Skeletal muscle satellite cell (primary cell): ENCODE data around the gene SKIDA1.

Source experiments
- H3K27me3 ChIP-seq: 2 replicates; pipeline ENCODE4 v1.7.0; 2013; ENCODE audit warnings: low read length; ENCODE audit not compliant: control insufficient read depth, insufficient read depth
- H3K36me3 ChIP-seq: 2 replicates; pipeline ENCODE4 v1.7.0; 2013; ENCODE audit warnings: mild to moderate bottlenecking, control low read depth, low read length; ENCODE audit not compliant: insufficient read depth
- H3K4me1 ChIP-seq: 2 replicates; pipeline ENCODE4 v1.7.0; 2013; ENCODE audit warnings: low read length; ENCODE audit not compliant: control insufficient read depth, insufficient read depth
- H3K4me2 ChIP-seq: 2 replicates; pipeline ENCODE4 v1.7.0; 2013; ENCODE audit warnings: mild to moderate bottlenecking, low read length
- H3K4me3 ChIP-seq: 2 replicates; pipeline ENCODE4 v1.7.0; 2013; ENCODE audit warnings: low read length
- H3K9ac ChIP-seq: 2 replicates; pipeline ENCODE4 v1.7.0; 2013; ENCODE audit warnings: mild to moderate bottlenecking, low read depth, low read length, moderate library complexity
- H3K9me3 ChIP-seq: replicated peaks from 2 replicates; pipeline ENCODE4 v1.7.0; 2013; ENCODE audit warnings: mild to moderate bottlenecking, control low read depth, low read length

SKIDA1 gene

GRCh38 chr10:21527598-21528235 is 2.2 kb upstream of the SKIDA1 start:
- Histone ChIP-seq H3K36me3 (no peaks in the 10 kb centered on the region), H3K4me2 (peak overlapping the region; percentile 96), H3K9ac (peak overlapping the region; percentile 95), H3K4me1 (peaks cover 14% of the 10 kb centered on the region), H3K9me3 (no peaks in the 10 kb centered on the region), H3K4me3 (peak overlapping the region; percentile 76), H3K27me3 (no peaks in the 10 kb centered on the region)

GRCh38 chr10:21526860-21527597 is 1.5 kb upstream of the SKIDA1 start:
- Histone ChIP-seq H3K36me3 (no peaks in the 10 kb centered on the region), H3K4me3 (peak overlapping the region; percentile 76), H3K4me1 (peaks cover 12% of the 10 kb centered on the region), H3K27me3 (no peaks in the 10 kb centered on the region), H3K9me3 (no peaks in the 10 kb centered on the region), H3K9ac (peak overlapping the region; percentile 95), H3K4me2 (peak overlapping the region; percentile 96)

GRCh38 chr10:21526188-21526859 is 842 bp upstream of the SKIDA1 start:
- Histone ChIP-seq H3K4me1 (peaks cover 12% of the 10 kb centered on the region), H3K9me3 (no peaks in the 10 kb centered on the region), H3K36me3 (no peaks in the 10 kb centered on the region), H3K27me3 (no peaks in the 10 kb centered on the region), H3K4me3 (peak overlapping the region; percentile 76), H3K4me2 (peak overlapping the region; percentile 96), H3K9ac (peak overlapping the region; percentile 95)

- peaks cover 12% of the 10 kb centered on the region for H3K4me1 ChIP-seq
- H3K4me2 ChIP-seq: peak overlapping the region; percentile 96
- H3K9ac ChIP-seq: peak overlapping the region; percentile 95
- H3K36me3 ChIP-seq: no peaks in the 10 kb centered on the region
- no peaks in the 10 kb centered on the region for H3K27me3 ChIP-seq
- no peaks in the 10 kb centered on the region for H3K9me3 ChIP-seq
- peak overlapping the region; percentile 76 for H3K4me3 ChIP-seq
Measured at GRCh38 chr10:21524526-21525366, 736 bp downstream of the SKIDA1 start.

- Histone ChIP-seq H3K27me3 (no peaks in the 10 kb centered on the region), H3K9me3 (no peaks in the 10 kb centered on the region), H3K4me1 (peaks cover 15% of the 10 kb centered on the region), H3K36me3 (no peaks in the 10 kb centered on the region), H3K4me3 (peak overlapping the region; percentile 76), H3K9ac (peak overlapping the region; percentile 95), H3K4me2 (peak overlapping the region; percentile 96)
Measured at GRCh38 chr10:21524131-21524525, 1.4 kb downstream of the SKIDA1 start.

GRCh38 chr10:21523557-21524008 is 1.9 kb downstream of the SKIDA1 start:
- peaks cover 11% of the 10 kb centered on the region for H3K4me1 ChIP-seq
- H3K27me3 ChIP-seq: no peaks in the 10 kb centered on the region
- H3K9me3 ChIP-seq: no peaks in the 10 kb centered on the region
- H3K4me2 ChIP-seq: peak overlapping the region; percentile 96
- H3K9ac ChIP-seq: peak overlapping the region; percentile 95
- no peak overlapping the region for H3K4me3 ChIP-seq
- no peaks in the 10 kb centered on the region for H3K36me3 ChIP-seq

- Histone ChIP-seq H3K36me3 (no peaks in the 10 kb centered on the region), H3K9ac (no peak overlapping the region), H3K4me1 (peaks cover 16% of the 10 kb centered on the region), H3K4me3 (no peak overlapping the region), H3K4me2 (no peak overlapping the region), H3K9me3 (no peaks in the 10 kb centered on the region), H3K27me3 (no peaks in the 10 kb centered on the region)
Measured at GRCh38 chr10:21522631-21523406, 2.7 kb downstream of the SKIDA1 start.

GRCh38 chr10:21521751-21522533 is 3.5 kb downstream of the SKIDA1 start:
- Histone ChIP-seq H3K36me3 (no peaks in the 10 kb centered on the region), H3K4me1 (peaks cover 18% of the 10 kb centered on the region), H3K9me3 (no peaks in the 10 kb centered on the region), H3K4me3 (no peak overlapping the region), H3K4me2 (no peak overlapping the region), H3K27me3 (no peaks in the 10 kb centered on the region), H3K9ac (no peak overlapping the region)

- Histone ChIP-seq H3K4me1 (peaks cover 24% of the 10 kb centered on the region), H3K36me3 (no peaks in the 10 kb centered on the region), H3K4me3 (no peak overlapping the region), H3K27me3 (no peaks in the 10 kb centered on the region), H3K9me3 (no peaks in the 10 kb centered on the region), H3K9ac (no peak overlapping the region), H3K4me2 (peak overlapping the region; percentile 92)
Measured at GRCh38 chr10:21520949-21521348, 4.5 kb downstream of the SKIDA1 start.

GRCh38 chr10:21520509-21520908 is 5.0 kb downstream of the SKIDA1 start:
- Histone ChIP-seq H3K9ac (peak overlapping the region; percentile 78), H3K36me3 (no peaks in the 10 kb centered on the region), H3K27me3 (no peaks in the 10 kb centered on the region), H3K4me3 (no peak overlapping the region), H3K4me2 (peak overlapping the region; percentile 92), H3K4me1 (peaks cover 28% of the 10 kb centered on the region), H3K9me3 (no peaks in the 10 kb centered on the region)
